ENCODE data around the gene ERAP2. TPM values are rescaled to one million over a fixed set of nuclear protein-coding genes. Genes with fewer than 3 reads are reported as not detected.

The ERAP2 gene
- polyA plus RNA-seq, 3 donors: 3.0 to 20.4 (median 3.4) TPM

GRCh38 chr5:96896806-96897205 lies 20.5 kb downstream of the ERAP2 start:
- peak overlapping the region; percentile 69 to 92 for H3K4me3 Mint-ChIP-seq

GRCh38 chr5:96901384-96901783 lies 25.1 kb downstream of the ERAP2 start:
- no peak for DNase-seq
- H3K4me1 ChIP-seq (ENCODE audit: control insufficient read depth in 1 of 2, insufficient read depth in 2 of 2, low read length in 2 of 2): peaks cover 13 to 22% of the 10 kb centered on the region in 2 donors
- peaks cover 21% of the 10 kb centered on the region for H3K4me1 Mint-ChIP-seq

More at GRCh38 chr5:96896806-96897205, 20.5 kb downstream of the ERAP2 start:
- Histone ChIP-seq H3K27me3 (ENCODE audit: control insufficient read depth in 2 of 2, insufficient read depth in 2 of 2, low read length in 2 of 2) (no peaks in the 10 kb centered on the region), H3K79me2 (ENCODE audit: insufficient read depth, low read length) (no peaks in the 10 kb centered on the region), H3K27ac (ENCODE audit: low read depth in 1 of 2, low read length in 2 of 2) (peak overlapping the region in 1 of 2 donors; percentile 91), H3K4me2 (replicated peaks; ENCODE audit: extremely low read depth, low read length, poor library complexity, severe bottlenecking) (peak overlapping the region; percentile 74), H3K9ac (ENCODE audit: insufficient read depth, low read length, poor library complexity, severe bottlenecking) (peak overlapping the region; percentile 52), H2AFZ (ENCODE audit: insufficient read depth, low read depth, low read length, poor library complexity, severe bottlenecking) (peak overlapping the region; percentile 58), H4K20me1 (ENCODE audit: insufficient read depth, low read length) (no peaks in the 10 kb centered on the region), H3K4me3 (replicated peaks in 1 of 3; ENCODE audit: low read depth in 2 of 3, low read length in 3 of 3) (peak overlapping the region; percentile 35 to 85 (median 75)), H3K36me3 (replicated peaks in 1 of 2; ENCODE audit: control insufficient read depth in 1 of 2, insufficient read depth in 2 of 2, low read length in 2 of 2) (peaks cover 52 to 75% of the 10 kb centered on the region in 2 donors), H3K9me3 (replicated peaks in 1 of 2; ENCODE audit: control insufficient read depth in 1 of 2, insufficient read depth in 1 of 2, low read length in 2 of 2) (no peaks in the 10 kb centered on the region), H3K4me1 (ENCODE audit: control insufficient read depth in 1 of 2, insufficient read depth in 2 of 2, low read length in 2 of 2) (peaks cover 9 to 16% of the 10 kb centered on the region in 2 donors)
- intact Hi-C loops (cut with micrococcal nuclease): loop anchor here in 1 of 2 donors (5.0 kb wide), 1 partner anchor 40 kb away; the partner anchor contains the start of gene LNPEP
- H3K4me1 Mint-ChIP-seq: peaks cover 12% of the 10 kb centered on the region
- peak; percentile 75 to 88 (median 83) for DNase-seq
- no peaks in the 10 kb centered on the region for H3K9me3 Mint-ChIP-seq
- H3K27ac Mint-ChIP-seq: peak overlapping the region; percentile 94 to 98 (median 97)
- TF ChIP-seq CTCF (IDR thresholded peaks at IDR 0.05): no peak
- WGBS (ENCODE audit: insufficient coverage): no CpG with 5 or more reads among the region's 3 CpGs
- peaks cover 68% of the 10 kb centered on the region in 2 donors for H3K36me3 Mint-ChIP-seq
- no peaks in the 10 kb centered on the region for H3K27me3 Mint-ChIP-seq (ENCODE audit: low read depth in 3 of 3)

More at GRCh38 chr5:96901384-96901783, 25.1 kb downstream of the ERAP2 start:
- Mint-ChIP-seq H3K9me3 (peaks cover 0 to 2% (median 0%) of the 10 kb centered on the region in 7 donors), H3K36me3 (peaks cover 57 to 64% of the 10 kb centered on the region in 2 donors), H3K4me3 (no peak overlapping the region), H3K27me3 (ENCODE audit: low read depth in 3 of 3) (peaks cover 0 to 1% (median 0%) of the 10 kb centered on the region in 3 donors), H3K27ac (peak overlapping the region in 3 of 7 donors; percentile 3 to 32 (median 6))
- Histone ChIP-seq H4K20me1 (ENCODE audit: insufficient read depth, low read length) (no peaks in the 10 kb centered on the region), H3K4me3 (replicated peaks in 1 of 3; ENCODE audit: low read depth in 2 of 3, low read length in 3 of 3) (no peak overlapping the region), H3K27me3 (ENCODE audit: control insufficient read depth in 2 of 2, insufficient read depth in 2 of 2, low read length in 2 of 2) (no peaks in the 10 kb centered on the region), H3K27ac (ENCODE audit: low read depth in 1 of 2, low read length in 2 of 2) (no peak overlapping the region), H3K4me2 (replicated peaks; ENCODE audit: extremely low read depth, low read length, poor library complexity, severe bottlenecking) (no peak overlapping the region), H3K36me3 (replicated peaks in 1 of 2; ENCODE audit: control insufficient read depth in 1 of 2, insufficient read depth in 2 of 2, low read length in 2 of 2) (peaks cover 26 to 67% of the 10 kb centered on the region in 2 donors), H3K9me3 (replicated peaks in 1 of 2; ENCODE audit: control insufficient read depth in 1 of 2, insufficient read depth in 1 of 2, low read length in 2 of 2) (no peaks in the 10 kb centered on the region), H3K9ac (ENCODE audit: insufficient read depth, low read length, poor library complexity, severe bottlenecking) (no peak overlapping the region), H3K79me2 (ENCODE audit: insufficient read depth, low read length) (no peaks in the 10 kb centered on the region), H2AFZ (ENCODE audit: insufficient read depth, low read depth, low read length, poor library complexity, severe bottlenecking) (no peak overlapping the region)
- intact Hi-C loops (cut with micrococcal nuclease): no loop called here
- TF ChIP-seq CTCF (IDR thresholded peaks at IDR 0.05): no peak
- WGBS (ENCODE audit: insufficient coverage): 95% methylated on average over 3 of the region's 6 CpGs
